H7 (cell line): Measurements from ENCODE around the gene SCN1B. TPM values are rescaled to one million over a fixed set of nuclear protein-coding genes. Genes with fewer than 3 reads are reported as not detected.
"Not testable (repeated sequence)": the region's sequence is repeated elsewhere in the genome, so short reads cannot be mapped to it uniquely, and the experiment has no call there.

ENCODE experiments used
- DNase-seq: peaks from one replicate; pipeline ENCODE4 v3.0.0; 2012
- H3K27me3 ChIP-seq: 2 replicates; pipeline ENCODE4 v1.6.0; 2011; ENCODE audit warnings: mild to moderate bottlenecking, low read length; ENCODE audit not compliant: control insufficient read depth, insufficient read depth
- H3K36me3 ChIP-seq: replicated peaks from 2 replicates; pipeline ENCODE4 v1.5.1; 2011; ENCODE audit warnings: low read length; ENCODE audit not compliant: control insufficient read depth, insufficient read depth
- H3K4me3 ChIP-seq: 2 replicates; pipeline ENCODE4 v1.5.1; 2011; ENCODE audit warnings: low read depth, mild to moderate bottlenecking, control low read depth, low read length, moderate library complexity; ENCODE audit not compliant: insufficient read depth
- total RNA-seq: library from RNA; depleted of rRNA; stranded (reverse); fragments of >200 nt; shearing (Covaris generic); gene quantifications from 2 replicates; pipeline ENCODE4 v1.2.3, GENCODE V29; 2014

The SCN1B gene
- total RNA-seq, 1 experiment from 2014 or later: 8.1 TPM

GRCh38 chr19:34997071-34997617 lies 33.1 kb upstream of the SCN1B start:
- no peaks in the 10 kb centered on the region for H3K27me3 ChIP-seq
- peak; percentile 23 for DNase-seq
- no peak overlapping the region for H3K4me3 ChIP-seq
- peaks cover 2% of the 10 kb centered on the region for H3K36me3 ChIP-seq

GRCh38 chr19:34998224-34998623 lies 32.0 kb upstream of the SCN1B start:
- H3K27me3 ChIP-seq, H3K36me3 ChIP-seq, H3K4me3 ChIP-seq, DNase-seq: not testable (repeated sequence)

- DNase-seq: peak; percentile 86
- H3K4me3 ChIP-seq: peak overlapping the region; percentile 72
- H3K27me3 ChIP-seq: no peaks in the 10 kb centered on the region
- peaks cover 8% of the 10 kb centered on the region for H3K36me3 ChIP-seq
Observed at GRCh38 chr19:34998777-34999497, 31.3 kb upstream of the SCN1B start.

GRCh38 chr19:34999498-35000337 lies 30.6 kb upstream of the SCN1B start, which contains the start of gene GRAMD1A:
Gene GRAMD1A, plus strand, starts transcription at chr19:35000323. Its CDS starts 156 bp downstream, at chr19:35000479.
- no peaks in the 10 kb centered on the region for H3K27me3 ChIP-seq
- H3K4me3 ChIP-seq: peak within 1 kb of the TSS; percentile 94
- peaks cover 13% of the 10 kb centered on the region for H3K36me3 ChIP-seq
- DNase-seq: peak; percentile 99

- peak overlapping the region; percentile 94 for H3K4me3 ChIP-seq
- H3K36me3 ChIP-seq: peaks cover 14% of the 10 kb centered on the region
- no peak for DNase-seq
- no peaks in the 10 kb centered on the region for H3K27me3 ChIP-seq
Observed at GRCh38 chr19:35000338-35000646, 30.0 kb upstream of the SCN1B start.

- Histone ChIP-seq H3K27me3 (no peaks in the 10 kb centered on the region), H3K4me3 (peak overlapping the region; percentile 94), H3K36me3 (peaks cover 20% of the 10 kb centered on the region)
- no peak for DNase-seq
Observed at GRCh38 chr19:35000647-35001501, 29.4 kb upstream of the SCN1B start.

GRCh38 chr19:35002037-35002535 lies 28.2 kb upstream of the SCN1B start:
- DNase-seq: no peak
- 0 out of 2 replicates have a peak overlapping the region, but pooled peaks have one; percentile 94 for H3K4me3 ChIP-seq
- H3K27me3 ChIP-seq: no peaks in the 10 kb centered on the region
- H3K36me3 ChIP-seq: peaks cover 21% of the 10 kb centered on the region

- H3K36me3 ChIP-seq: peaks cover 32% of the 10 kb centered on the region
- DNase-seq: peak; percentile 21
- no peaks in the 10 kb centered on the region for H3K27me3 ChIP-seq
- no peak overlapping the region for H3K4me3 ChIP-seq
Observed at GRCh38 chr19:35004517-35005255, 25.6 kb upstream of the SCN1B start.

- no peaks in the 10 kb centered on the region for H3K27me3 ChIP-seq
- DNase-seq: peak; percentile 25
- no peak overlapping the region for H3K4me3 ChIP-seq
- H3K36me3 ChIP-seq: peaks cover 38% of the 10 kb centered on the region
Observed at GRCh38 chr19:35005256-35005977, 24.9 kb upstream of the SCN1B start.

- not testable (repeated sequence) for H3K4me3 ChIP-seq, DNase-seq
Observed at GRCh38 chr19:35006007-35006341, 24.3 kb upstream of the SCN1B start.

GRCh38 chr19:35006342-35006998 lies 23.8 kb upstream of the SCN1B start:
- Histone ChIP-seq H3K27me3 (no peaks in the 10 kb centered on the region), H3K4me3 (no peak overlapping the region), H3K36me3 (peaks cover 45% of the 10 kb centered on the region)
- no peak for DNase-seq

More at GRCh38 chr19:35006007-35006341, 24.3 kb upstream of the SCN1B start:
- not testable (repeated sequence) for H3K27me3 ChIP-seq
- peaks cover 43% of the 10 kb centered on the region for H3K36me3 ChIP-seq

- Histone ChIP-seq H3K27me3 (no peaks in the 10 kb centered on the region), H3K36me3 (peaks cover 49% of the 10 kb centered on the region)
- no peak for DNase-seq
Observed at GRCh38 chr19:35006999-35007365, 23.3 kb upstream of the SCN1B start.

GRCh38 chr19:35007427-35007826 lies 22.8 kb upstream of the SCN1B start:
- H3K27me3 ChIP-seq, DNase-seq, H3K4me3 ChIP-seq: not testable (repeated sequence)
- peaks cover 51% of the 10 kb centered on the region for H3K36me3 ChIP-seq

More at GRCh38 chr19:35006999-35007365, 23.3 kb upstream of the SCN1B start:
- H3K4me3 ChIP-seq: no peak overlapping the region
